HCT116 (cell line): Measurements from ENCODE around the gene KCNK16. TPM values are rescaled to one million over a fixed set of nuclear protein-coding genes. Genes with fewer than 3 reads are reported as not detected.

Experiments used
- ATAC-seq: fragments of 200-7000 bp; cut with Tn5 transposase; 2 replicates; pipeline ENCODE4 v1.9.1; 2020; ENCODE audit warnings: mild to moderate bottlenecking, moderate library complexity
- BruUV-seq: library from RNA; stranded (reverse); fragments of 400-500 nt; replicated peaks from 2 replicates; lab custom pipeline; 2021; lab: Mats Ljungman, UMichigan
- CTCF ChIA-PET: fragments of 300-600 bp; sonication (Branson Sonifier 250); formaldehyde crosslinking; loops from one replicate; lab custom pipeline; 2021; ENCODE audit warnings: antibody characterized with exemption; lab: Charles Lee
- POLR2A ChIA-PET: fragments of 300-600, 350-600 bp; sonication (Branson Sonifier 250); formaldehyde crosslinking; loops from one replicate; lab custom pipeline; 2021; ENCODE audit warnings: antibody characterized with exemption; lab: Charles Lee
- RAD21 ChIA-PET, 2 experiments: fragments of 300-600 bp; sonication (Branson Sonifier 250); formaldehyde crosslinking; loops; one replicate each; lab custom pipeline; 2023; ENCODE audit warnings: low total read pairs in 2 of 2; ENCODE audit not compliant: uncharacterized antibody in 2 of 2, unreplicated experiment in 2 of 2, low non-redundant PET in 1 of 2; lab: Charles Lee
- DNase-seq: peaks from one replicate; pipeline ENCODE4 v3.0.0-alpha.2; 2010; ENCODE audit warnings: low read depth, low spot score
- H2AFZ ChIP-seq: fragments of 200-600 bp; shearing (Covaris generic), sonication (generic); 2 replicates; pipeline ENCODE4 v1.6.1; 2017; ENCODE audit warnings: low read depth, mixed run types, mixed read lengths, antibody characterized with exemption, low read length; ENCODE audit not compliant: poor library complexity, severe bottlenecking
- H3K27ac ChIP-seq: 2 replicates; pipeline ENCODE4 v1.5.1; 2012; ENCODE audit warnings: low read depth, low read length
- H3K27me3 ChIP-seq: fragments of 200-600 bp; sonication (generic); 2 replicates; pipeline ENCODE4 v1.6.1; 2016; ENCODE audit warnings: mixed run types, low read length, mixed read lengths; ENCODE audit not compliant: insufficient read depth
- H3K36me3 ChIP-seq, 2 experiments: fragments of 200-500 bp in 1 of 2; fragments of 200-600 bp in 1 of 2; sonication (Bioruptor generic) in 1 of 2; sonication (generic) in 1 of 2; 2 replicates each; pipeline versions ENCODE4 v1.5.1 to v1.6.1; 2014 to 2016; ENCODE audit warnings: low read length in 2 of 2, inconsistent platforms in 1 of 2, mixed read lengths in 1 of 2, mixed run types in 1 of 2; ENCODE audit not compliant: insufficient read depth in 2 of 2, control insufficient read depth in 1 of 2
- H3K4me1 ChIP-seq, 2 experiments: fragments of 200-600 bp in 1 of 2; sonication (generic) in 1 of 2; 2 replicates each; pipeline versions ENCODE4 v1.5.1 to v1.6.1; 2012 to 2017; ENCODE audit warnings: low read length in 2 of 2, inconsistent platforms in 1 of 2, mild to moderate bottlenecking in 1 of 2, mixed read lengths in 1 of 2, mixed run types in 1 of 2, moderate library complexity in 1 of 2; ENCODE audit not compliant: insufficient read depth in 2 of 2, control insufficient read depth in 1 of 2
- H3K4me2 ChIP-seq: fragments of 200-600 bp; sonication (generic); 2 replicates; pipeline ENCODE4 v1.6.1; 2017; ENCODE audit warnings: mixed run types, low read length, mixed read lengths
- H3K4me3 ChIP-seq, 2 experiments: fragments of 200-600 bp in 1 of 2; sonication (generic) in 1 of 2; replicated peaks in 1 of 2; 2 replicates each; pipeline ENCODE4 v1.5.1; 2011 to 2016; ENCODE audit warnings: low read length in 2 of 2, control low read depth in 1 of 2, low read depth in 1 of 2, mild to moderate bottlenecking in 1 of 2, mixed read lengths in 1 of 2, mixed run types in 1 of 2
- H3K79me2 ChIP-seq: fragments of 200-600 bp; sonication (generic); 2 replicates; pipeline ENCODE4 v1.6.1; 2017; ENCODE audit warnings: mild to moderate bottlenecking, mixed run types, low read length, moderate library complexity, mixed read lengths; ENCODE audit not compliant: insufficient read depth
- H3K9ac ChIP-seq: fragments of 200-600 bp; sonication (generic); 2 replicates; pipeline ENCODE4 v1.6.1; 2016; ENCODE audit warnings: low read length, mixed read lengths
- H3K9me2 ChIP-seq: fragments of 200-600 bp; sonication (generic), shearing (Covaris generic); 2 replicates; pipeline ENCODE4 v1.6.1; 2017; ENCODE audit warnings: mixed run types, mild to moderate bottlenecking, moderate library complexity; ENCODE audit not compliant: insufficient read depth
- H3K9me3 ChIP-seq, 2 experiments: fragments of 200-500 bp in 1 of 2; fragments of 200-600 bp in 1 of 2; sonication (Bioruptor generic) in 1 of 2; sonication (generic) in 1 of 2; 2 replicates each; pipeline ENCODE4 v1.6.1; 2014 to 2017; ENCODE audit warnings: low read length in 2 of 2, mixed read lengths in 2 of 2, inconsistent platforms in 1 of 2, low read depth in 1 of 2, mild to moderate bottlenecking in 1 of 2, mixed run types in 1 of 2, moderate library complexity in 1 of 2; ENCODE audit not compliant: control insufficient read depth in 1 of 2, insufficient read depth in 1 of 2
- H4K20me1 ChIP-seq: fragments of 200-600 bp; sonication (generic), shearing (Covaris generic); 2 replicates; pipeline ENCODE4 v1.6.1; 2017; ENCODE audit warnings: mixed run types, mild to moderate bottlenecking, moderate library complexity; ENCODE audit not compliant: insufficient read depth
- CBX3 ChIP-seq: IDR thresholded peaks from 2 replicates; pipeline ENCODE4 v1.6.1; 2012; ENCODE audit warnings: low read depth
- CEBPB ChIP-seq: IDR thresholded peaks from 2 replicates; pipeline ENCODE4 v1.6.1; 2012; ENCODE audit warnings: low read depth
- ELF1 ChIP-seq: IDR thresholded peaks from 2 replicates; pipeline ENCODE4 v1.6.1; 2012; ENCODE audit warnings: low read depth, borderline replicate concordance
- EZH2 ChIP-seq: fragments of 200-600 bp; sonication (generic); IDR thresholded peaks from 2 replicates; pipeline ENCODE4 v1.6.1; 2017; ENCODE audit warnings: antibody characterized with exemption, mixed run types
- EZH2phosphoT487 ChIP-seq: fragments of 200-600 bp; IDR thresholded peaks from 2 replicates; pipeline ENCODE4 v1.6.1; 2018; ENCODE audit warnings: antibody characterized with exemption, borderline replicate concordance
- FOSL1 ChIP-seq: IDR thresholded peaks from 2 replicates; pipeline ENCODE4 v1.6.1; 2012; ENCODE audit warnings: low read depth
- JUND ChIP-seq: IDR thresholded peaks from 2 replicates; pipeline ENCODE4 v1.6.1; 2012
- SP1 ChIP-seq: IDR thresholded peaks from 2 replicates; pipeline ENCODE4 v1.6.1; 2012; ENCODE audit warnings: low read depth
- YY1 ChIP-seq: IDR thresholded peaks from 2 replicates; pipeline ENCODE4 v1.6.1; 2011; ENCODE audit warnings: low read length, low read depth, moderate library complexity, mild to moderate bottlenecking; ENCODE audit not compliant: insufficient replicate concordance; ENCODE audit errors: extremely low read depth
- intact Hi-C: fragments of 100-400 bp; cut with micrococcal nuclease; formaldehyde crosslinking; loops from 2 replicates; pipeline ENCODE4 v1.10.0; 2022
- total RNA-seq: library from RNA; stranded (reverse); gene quantifications from one replicate; pipeline ENCODE4 v1.2.1, GENCODE V29; 2021; ENCODE audit not compliant: unreplicated experiment
- TF ChIP-seq, protein P1 (sequence below): IDR thresholded peaks from 2 replicates; pipeline ENCODE4 v1.6.1; 2012
- TF ChIP-seq, protein P2 (sequence below): IDR thresholded peaks from 2 replicates; pipeline ENCODE4 v1.6.1; 2012

Gene KCNK16
- total RNA-seq, 1 experiment from 2014 or later: not detected

DNA sequence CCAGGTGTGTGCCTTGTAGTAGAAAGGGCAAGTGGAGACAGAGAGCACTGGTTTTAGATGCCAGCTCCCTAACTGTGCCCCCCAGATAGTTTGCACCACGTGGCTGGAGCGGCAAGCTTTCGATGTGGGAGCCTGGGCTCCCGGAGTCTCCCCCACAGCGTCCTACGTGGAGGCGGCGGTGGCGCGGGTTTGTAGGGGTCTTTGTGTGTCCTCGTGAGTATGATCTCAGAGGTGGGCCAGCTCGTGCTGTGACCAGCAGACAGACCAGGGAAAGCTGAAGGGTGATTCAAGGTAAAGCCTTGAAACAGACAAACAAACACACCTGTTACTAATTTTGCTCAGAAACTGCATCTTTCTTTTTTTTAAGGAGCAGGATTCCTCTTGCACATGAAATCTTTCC is 5.6 kb upstream of the KCNK16 start (continued):
- TF ChIP-seq, protein P1, sequence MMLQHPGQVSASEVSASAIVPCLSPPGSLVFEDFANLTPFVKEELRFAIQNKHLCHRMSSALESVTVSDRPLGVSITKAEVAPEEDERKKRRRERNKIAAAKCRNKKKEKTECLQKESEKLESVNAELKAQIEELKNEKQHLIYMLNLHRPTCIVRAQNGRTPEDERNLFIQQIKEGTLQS: no peak
- TF ChIP-seq SP1: no peak
- no peak for TF ChIP-seq YY1
- TF ChIP-seq EZH2phosphoT487: no peak
- TF ChIP-seq EZH2: no peak
- TF ChIP-seq, protein P2, sequence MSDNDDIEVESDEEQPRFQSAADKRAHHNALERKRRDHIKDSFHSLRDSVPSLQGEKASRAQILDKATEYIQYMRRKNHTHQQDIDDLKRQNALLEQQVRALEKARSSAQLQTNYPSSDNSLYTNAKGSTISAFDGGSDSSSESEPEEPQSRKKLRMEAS: no peak
- no peak for TF ChIP-seq CEBPB
- no peak for TF ChIP-seq FOSL1

DNA sequence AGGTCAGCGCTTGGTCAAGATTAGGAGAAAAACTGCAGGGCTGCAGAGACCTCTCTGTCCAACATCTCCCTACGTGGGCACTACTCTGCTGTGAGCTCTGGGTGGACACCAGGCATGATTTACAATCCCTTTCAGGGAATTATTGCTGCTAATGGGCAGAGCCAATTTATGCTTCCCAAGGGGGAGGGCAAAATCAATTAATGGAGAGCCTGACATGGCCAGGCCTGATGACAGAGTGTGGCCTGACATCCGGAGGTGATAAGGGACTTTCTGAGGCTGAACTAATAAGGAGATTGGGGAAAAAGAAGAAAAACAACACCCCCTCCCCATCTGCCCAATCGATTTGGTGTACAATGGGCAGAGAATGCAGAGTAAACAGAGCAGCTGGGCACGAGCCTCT is 5.0 kb upstream of the KCNK16 start:
- no peak for ATAC-seq
- no peaks in the 10 kb centered on the region for H4K20me1 ChIP-seq
- no peaks in the 10 kb centered on the region for H3K9me3 ChIP-seq
- CTCF ChIA-PET: no interaction called here
- TF ChIP-seq FOSL1 (no peak), CBX3 (no peak), JUND (no peak), ELF1 (no peak)
- TF ChIP-seq, protein P1: no peak
- no peak for DNase-seq
- H3K36me3 ChIP-seq: no peaks in the 10 kb centered on the region
- no peak overlapping the region for H3K4me2 ChIP-seq
- H3K9ac ChIP-seq: no peak overlapping the region
- POLR2A ChIA-PET: no interaction called here
- no peak overlapping the region for H3K27ac ChIP-seq
- intact Hi-C loops: no loop called here
- no peak overlapping the region for H2AFZ ChIP-seq
- H3K79me2 ChIP-seq: no peaks in the 10 kb centered on the region
- no peaks in the 10 kb centered on the region for H3K4me1 ChIP-seq
- peaks cover 45% of the 10 kb centered on the region for H3K27me3 ChIP-seq
- H3K4me3 ChIP-seq: no peak overlapping the region
- no TSS peak for BruUV-seq
- H3K9me2 ChIP-seq: no peaks in the 10 kb centered on the region
- RAD21 ChIA-PET: no interaction called here
